ENCODE results near the gene SLC27A5.

GRCh38 chr19:58466760-58467589, 44.8 kb downstream of the SLC27A5 start, which contains the start of gene ZNF324:
- TF ChIP-seq CTCF (IDR thresholded peaks at IDR 0.05; ENCODE audit: borderline replicate concordance, extremely low read depth, low read length, poor library complexity, severe bottlenecking): peak; percentile 25
- TF ChIP-seq EZH2 (IDR thresholded peaks at IDR 0.05; ENCODE audit: borderline replicate concordance, low read depth, low read length, severe bottlenecking): no peak

Measured in DND-41 (cell line).